Measurements from ENCODE around the gene TLR4.

Gene TLR4

DNA sequence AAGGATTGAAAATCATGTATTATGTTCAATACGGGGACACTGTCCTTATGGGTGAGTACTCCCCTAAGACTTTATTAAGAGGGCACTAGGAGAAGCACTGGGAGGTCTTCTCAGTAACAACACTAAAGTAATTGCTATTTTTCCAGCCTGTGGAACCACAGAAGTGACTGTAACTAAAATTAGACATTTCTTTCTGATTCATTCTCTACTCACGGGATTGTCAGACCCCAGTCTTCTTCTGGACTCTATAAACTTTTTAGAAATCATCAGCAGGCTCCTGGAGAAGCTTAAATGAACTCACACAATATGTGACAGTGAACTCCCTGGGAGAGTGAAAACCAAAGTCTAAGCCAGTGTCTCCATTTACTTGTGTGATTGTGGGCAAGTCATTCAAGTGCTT, 14.5 kb downstream of the TLR4 start:
- no peak for TF ChIP-seq CTCF (IDR thresholded peaks at IDR 0.05; ENCODE audit: low read depth, low read length)
- no peak overlapping the region for H3K4me3 ChIP-seq (ENCODE audit: low read depth, low read length)
- no peak for DNase-seq (ENCODE audit: low read depth, low spot score)
- in situ Hi-C loops (cut with HindIII; ENCODE audit: low sequenced_read_pairs), result no loop called here

DNA sequence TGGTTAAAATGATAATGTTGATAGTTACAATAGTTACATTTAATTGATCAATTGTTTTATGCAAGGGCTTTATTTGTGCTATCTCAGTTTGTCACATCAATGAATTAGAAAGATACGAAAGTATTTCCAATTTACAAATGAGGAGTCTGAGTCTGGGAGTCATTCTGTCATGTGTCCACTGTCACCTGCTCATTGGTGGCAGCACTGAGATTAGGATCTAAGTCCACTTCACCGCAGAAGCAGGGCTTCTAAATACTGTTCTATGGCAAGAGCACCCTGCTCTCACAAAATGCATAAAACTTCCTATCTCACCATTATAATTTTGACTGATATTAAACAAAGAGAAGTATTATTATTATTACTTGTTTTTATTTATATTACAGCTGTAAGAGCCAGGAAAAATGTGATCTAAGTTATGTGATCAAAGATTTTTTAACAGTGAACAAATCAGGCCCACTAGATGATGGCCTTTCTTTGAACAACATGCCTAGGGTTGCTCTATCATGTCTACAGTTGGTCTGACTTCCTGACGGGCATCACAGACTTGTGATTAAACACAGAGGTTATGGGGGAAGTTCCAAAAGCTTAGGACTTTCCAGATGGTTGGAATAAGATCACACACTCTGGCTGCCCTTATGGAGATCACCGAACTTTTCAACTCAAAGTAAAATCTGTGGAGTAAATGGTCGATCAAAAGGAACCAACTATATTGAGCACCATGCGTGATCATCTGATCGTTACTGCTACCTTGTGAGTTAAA, 15.1 kb downstream of the TLR4 start:
- in situ Hi-C loops (cut with HindIII; ENCODE audit: low sequenced_read_pairs), result no loop called here
- DNase-seq (ENCODE audit: low read depth, low spot score), result no peak
- TF ChIP-seq CTCF (IDR thresholded peaks at IDR 0.05; ENCODE audit: low read depth, low read length), result no peak
- H3K4me3 ChIP-seq (ENCODE audit: low read depth, low read length), result no peak overlapping the region

- in situ Hi-C loops (cut with HindIII; ENCODE audit: low sequenced_read_pairs), result no loop called here
- no peak overlapping the region for H3K4me3 ChIP-seq (ENCODE audit: low read depth, low read length)
- TF ChIP-seq CTCF (IDR thresholded peaks at IDR 0.05; ENCODE audit: low read depth, low read length), result no peak
- DNase-seq (ENCODE audit: low read depth, low spot score), result no peak
These were observed 15.9 kb downstream of the TLR4 start for GRCh38 chr9:117720066-117720465.

GRCh38 chr9:117720555-117720954, 16.4 kb downstream of the TLR4 start:
- no peak for DNase-seq (ENCODE audit: low read depth, low spot score)

GRCh38 chr9:117720987-117721386, 16.8 kb downstream of the TLR4 start:
- in situ Hi-C loops (cut with HindIII; ENCODE audit: low sequenced_read_pairs), result no loop called here
- TF ChIP-seq CTCF (IDR thresholded peaks at IDR 0.05; ENCODE audit: low read depth, low read length), result no peak
- no peak overlapping the region for H3K4me3 ChIP-seq (ENCODE audit: low read depth, low read length)
- no peak for DNase-seq (ENCODE audit: low read depth, low spot score)

More at GRCh38 chr9:117720555-117720954, 16.4 kb downstream of the TLR4 start:
- H3K4me3 ChIP-seq (ENCODE audit: low read depth, low read length), result no peak overlapping the region
- in situ Hi-C loops (cut with HindIII; ENCODE audit: low sequenced_read_pairs), result no loop called here
- TF ChIP-seq CTCF (IDR thresholded peaks at IDR 0.05; ENCODE audit: low read depth, low read length), result no peak

GRCh38 chr9:117722108-117722761, 18.0 kb downstream of the TLR4 start:
- no peak for TF ChIP-seq CTCF (IDR thresholded peaks at IDR 0.05; ENCODE audit: low read depth, low read length)
- no peak for DNase-seq (ENCODE audit: low read depth, low spot score)
- H3K4me3 ChIP-seq (ENCODE audit: low read depth, low read length), result no peak overlapping the region
- in situ Hi-C loops (cut with HindIII; ENCODE audit: low sequenced_read_pairs), result no loop called here
